Measurements from ENCODE around the gene OR51I2.

DNA sequence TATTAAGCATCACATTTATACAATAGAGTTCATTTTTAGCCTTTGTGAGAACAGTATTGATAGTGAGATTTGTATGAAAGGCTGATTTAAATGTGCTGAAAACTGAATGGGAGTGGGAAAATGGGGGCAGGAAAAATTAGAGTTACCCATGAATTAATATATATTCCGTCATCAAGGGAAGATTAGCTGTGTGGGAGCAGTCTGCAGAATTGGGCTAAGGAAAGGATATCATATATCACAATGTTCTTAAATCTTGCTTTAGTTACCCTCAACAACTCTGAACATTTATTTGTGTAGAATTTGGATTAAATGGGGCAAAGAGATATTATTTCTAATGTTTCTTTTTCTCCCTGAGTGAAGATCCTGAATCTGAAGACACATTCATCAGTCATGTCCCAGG is 27.3 kb upstream of the OR51I2 start, which contains the start of gene OR51Q1:
- TF ChIP-seq MAX (IDR thresholded peaks at IDR 0.05) (no peak), TCF12 (IDR thresholded peaks at IDR 0.05; ENCODE audit: low read depth) (no peak), ZBTB7A (IDR thresholded peaks at IDR 0.05; ENCODE audit: low read depth) (no peak), FOXM1 (IDR thresholded peaks at IDR 0.05; ENCODE audit: borderline replicate concordance, low read depth) (no peak), RAD21 (IDR thresholded peaks at IDR 0.05; ENCODE audit: low read depth) (no peak), TEAD4 (IDR thresholded peaks at IDR 0.05) (no peak), EP300 (IDR thresholded peaks at IDR 0.05; ENCODE audit: borderline replicate concordance) (no peak), NFIC (IDR thresholded peaks at IDR 0.05) (no peak), CEBPB (IDR thresholded peaks at IDR 0.05) (no peak), YY1 (IDR thresholded peaks at IDR 0.05; ENCODE audit: low read depth) (no peak)
- TF ChIP-seq, protein P1, sequence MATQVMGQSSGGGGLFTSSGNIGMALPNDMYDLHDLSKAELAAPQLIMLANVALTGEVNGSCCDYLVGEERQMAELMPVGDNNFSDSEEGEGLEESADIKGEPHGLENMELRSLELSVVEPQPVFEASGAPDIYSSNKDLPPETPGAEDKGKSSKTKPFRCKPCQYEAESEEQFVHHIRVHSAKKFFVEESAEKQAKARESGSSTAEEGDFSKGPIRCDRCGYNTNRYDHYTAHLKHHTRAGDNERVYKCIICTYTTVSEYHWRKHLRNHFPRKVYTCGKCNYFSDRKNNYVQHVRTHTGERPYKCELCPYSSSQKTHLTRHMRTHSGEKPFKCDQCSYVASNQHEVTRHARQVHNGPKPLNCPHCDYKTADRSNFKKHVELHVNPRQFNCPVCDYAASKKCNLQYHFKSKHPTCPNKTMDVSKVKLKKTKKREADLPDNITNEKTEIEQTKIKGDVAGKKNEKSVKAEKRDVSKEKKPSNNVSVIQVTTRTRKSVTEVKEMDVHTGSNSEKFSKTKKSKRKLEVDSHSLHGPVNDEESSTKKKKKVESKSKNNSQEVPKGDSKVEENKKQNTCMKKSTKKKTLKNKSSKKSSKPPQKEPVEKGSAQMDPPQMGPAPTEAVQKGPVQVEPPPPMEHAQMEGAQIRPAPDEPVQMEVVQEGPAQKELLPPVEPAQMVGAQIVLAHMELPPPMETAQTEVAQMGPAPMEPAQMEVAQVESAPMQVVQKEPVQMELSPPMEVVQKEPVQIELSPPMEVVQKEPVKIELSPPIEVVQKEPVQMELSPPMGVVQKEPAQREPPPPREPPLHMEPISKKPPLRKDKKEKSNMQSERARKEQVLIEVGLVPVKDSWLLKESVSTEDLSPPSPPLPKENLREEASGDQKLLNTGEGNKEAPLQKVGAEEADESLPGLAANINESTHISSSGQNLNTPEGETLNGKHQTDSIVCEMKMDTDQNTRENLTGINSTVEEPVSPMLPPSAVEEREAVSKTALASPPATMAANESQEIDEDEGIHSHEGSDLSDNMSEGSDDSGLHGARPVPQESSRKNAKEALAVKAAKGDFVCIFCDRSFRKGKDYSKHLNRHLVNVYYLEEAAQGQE (IDR thresholded peaks at IDR 0.05; ENCODE audit: low read depth), result no peak
